ENCODE measurements around the gene DUSP10.

DUSP10 gene

DNA sequence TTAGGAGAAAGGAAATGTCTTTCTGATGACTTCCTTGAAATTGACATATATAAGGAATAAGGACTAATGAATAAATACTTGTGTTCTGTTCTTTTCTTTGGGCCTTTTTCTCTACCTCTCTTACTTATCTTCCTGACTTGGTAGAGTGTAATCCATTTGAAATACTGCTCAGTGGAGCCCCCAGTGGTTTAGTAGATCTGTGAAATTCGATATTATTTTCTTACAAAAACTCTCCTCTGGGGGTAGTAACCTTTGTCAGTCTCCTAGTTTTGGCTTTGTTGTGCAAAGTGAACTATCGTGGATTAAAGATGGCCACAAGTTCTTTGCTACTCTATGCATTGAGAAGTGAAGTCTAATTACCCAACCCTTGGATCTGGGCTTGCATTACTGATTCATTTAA lies 48.8 kb downstream of the DUSP10 start:
- Histone ChIP-seq H3K36me3 (ENCODE audit: control insufficient read depth, insufficient read depth, low read length) (no peaks in the 10 kb centered on the region), H3K4me1 (ENCODE audit: control insufficient read depth, insufficient read depth, low read length) (no peaks in the 10 kb centered on the region), H3K4me3 (ENCODE audit: low read length) (no peak overlapping the region), H3K9ac (ENCODE audit: low read length) (no peak overlapping the region), H3K27me3 (ENCODE audit: control insufficient read depth, insufficient read depth, low read length) (no peaks in the 10 kb centered on the region), H3K9me3 (ENCODE audit: control insufficient read depth, low read length) (no peaks in the 10 kb centered on the region)

DNA sequence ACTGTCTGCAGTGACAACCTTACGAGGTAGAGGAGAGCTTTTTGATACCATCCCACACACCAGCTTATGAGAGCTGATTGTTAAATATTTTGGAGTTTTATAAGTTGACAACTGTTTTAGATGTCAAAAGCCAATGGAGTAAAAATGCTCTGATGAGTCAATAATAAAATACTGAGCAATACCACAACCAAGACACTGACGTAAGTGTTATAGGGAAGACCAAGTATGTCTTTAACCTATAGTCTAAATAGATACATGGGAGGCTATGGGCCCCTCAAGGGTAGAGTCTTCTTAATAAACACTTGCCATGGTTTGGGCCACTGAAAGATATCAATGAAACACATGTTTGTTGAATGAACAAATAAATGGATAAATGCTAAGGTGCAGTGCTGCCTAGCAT lies 49.2 kb downstream of the DUSP10 start:
- H3K36me3 ChIP-seq (ENCODE audit: control insufficient read depth, insufficient read depth, low read length) = no peaks in the 10 kb centered on the region
- H3K4me3 ChIP-seq (ENCODE audit: low read length) = no peak overlapping the region
- H3K27me3 ChIP-seq (ENCODE audit: control insufficient read depth, insufficient read depth, low read length) = no peaks in the 10 kb centered on the region
- H3K9ac ChIP-seq (ENCODE audit: low read length) = no peak overlapping the region
- H3K9me3 ChIP-seq (ENCODE audit: control insufficient read depth, low read length) = no peaks in the 10 kb centered on the region
- H3K4me1 ChIP-seq (ENCODE audit: control insufficient read depth, insufficient read depth, low read length) = no peaks in the 10 kb centered on the region

DNA sequence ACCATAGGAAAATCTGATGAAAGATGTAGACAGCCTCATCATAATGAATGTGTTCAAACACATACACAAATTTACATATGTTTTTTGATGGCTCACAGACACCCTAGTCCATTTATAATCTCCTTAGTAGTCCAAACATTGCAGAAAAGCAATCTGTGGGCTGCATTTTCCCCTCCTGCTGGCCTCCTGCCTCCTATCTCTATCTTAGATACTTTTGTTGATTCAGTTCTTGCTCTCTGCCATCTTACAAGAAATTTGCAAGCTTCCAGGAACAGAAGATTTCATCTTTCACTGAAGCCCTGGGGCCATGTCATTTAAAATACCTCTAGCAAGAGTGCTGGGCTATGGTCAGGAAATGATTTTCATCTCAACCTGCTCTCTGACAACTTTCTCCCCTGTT lies 50.6 kb downstream of the DUSP10 start:
- Histone ChIP-seq H3K4me3 (ENCODE audit: low read length) (no peak overlapping the region), H3K9ac (ENCODE audit: low read length) (no peak overlapping the region), H3K27me3 (ENCODE audit: control insufficient read depth, insufficient read depth, low read length) (no peaks in the 10 kb centered on the region), H3K36me3 (ENCODE audit: control insufficient read depth, insufficient read depth, low read length) (no peaks in the 10 kb centered on the region), H3K4me1 (ENCODE audit: control insufficient read depth, insufficient read depth, low read length) (no peaks in the 10 kb centered on the region), H3K9me3 (ENCODE audit: control insufficient read depth, low read length) (no peaks in the 10 kb centered on the region)

DNA sequence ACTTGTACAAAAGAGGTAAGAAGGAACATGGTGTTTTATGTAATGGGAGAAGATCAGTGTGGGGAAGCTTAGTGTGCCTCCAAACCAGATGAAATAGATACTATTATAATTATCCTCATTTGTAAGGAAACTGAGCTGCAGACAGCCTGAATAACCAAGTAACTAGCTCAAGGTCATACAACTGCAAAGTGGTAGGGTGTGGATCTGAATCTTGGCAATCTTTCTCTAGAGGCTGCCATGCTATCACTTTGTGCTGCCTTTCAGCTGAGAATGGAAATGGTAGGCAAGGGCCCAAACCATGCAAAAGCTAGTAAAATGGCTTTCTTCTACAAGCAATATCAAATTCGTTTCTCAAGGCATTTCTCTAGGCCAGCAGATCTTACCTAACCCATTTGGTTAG lies 51.0 kb downstream of the DUSP10 start:
- no peaks in the 10 kb centered on the region for H3K27me3 ChIP-seq (ENCODE audit: control insufficient read depth, insufficient read depth, low read length)
- H3K9ac ChIP-seq (ENCODE audit: low read length) = no peak overlapping the region
- no peaks in the 10 kb centered on the region for H3K9me3 ChIP-seq (ENCODE audit: control insufficient read depth, low read length)
- H3K4me3 ChIP-seq (ENCODE audit: low read length) = no peak overlapping the region
- no peaks in the 10 kb centered on the region for H3K36me3 ChIP-seq (ENCODE audit: control insufficient read depth, insufficient read depth, low read length)
- H3K4me1 ChIP-seq (ENCODE audit: control insufficient read depth, insufficient read depth, low read length) = no peaks in the 10 kb centered on the region

DNA sequence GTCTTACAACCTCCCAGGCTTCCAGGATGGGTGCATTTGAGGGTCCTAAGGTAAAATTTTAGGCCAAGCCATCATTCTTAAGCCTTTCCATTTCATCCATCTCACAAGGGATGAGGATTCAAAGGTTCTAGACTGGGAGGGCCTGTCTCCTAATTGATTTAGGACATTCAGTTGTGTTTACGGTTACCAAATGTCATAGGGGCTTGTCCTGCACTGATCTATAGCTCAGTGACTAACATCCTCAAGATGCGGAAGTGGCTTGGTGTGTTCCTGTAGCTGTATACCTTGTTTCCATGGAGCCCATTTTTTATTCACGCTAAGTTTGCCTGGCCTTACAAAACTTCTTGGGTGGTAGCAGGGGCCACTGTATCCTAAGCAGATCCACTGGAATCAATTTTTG lies 52.8 kb downstream of the DUSP10 start:
- no peak overlapping the region for H3K4me3 ChIP-seq (ENCODE audit: low read length)
- no peaks in the 10 kb centered on the region for H3K36me3 ChIP-seq (ENCODE audit: control insufficient read depth, insufficient read depth, low read length)
- H3K4me1 ChIP-seq (ENCODE audit: control insufficient read depth, insufficient read depth, low read length) = no peaks in the 10 kb centered on the region
- no peaks in the 10 kb centered on the region for H3K9me3 ChIP-seq (ENCODE audit: control insufficient read depth, low read length)
- H3K9ac ChIP-seq (ENCODE audit: low read length) = no peak overlapping the region
- H3K27me3 ChIP-seq (ENCODE audit: control insufficient read depth, insufficient read depth, low read length) = no peaks in the 10 kb centered on the region

DNA sequence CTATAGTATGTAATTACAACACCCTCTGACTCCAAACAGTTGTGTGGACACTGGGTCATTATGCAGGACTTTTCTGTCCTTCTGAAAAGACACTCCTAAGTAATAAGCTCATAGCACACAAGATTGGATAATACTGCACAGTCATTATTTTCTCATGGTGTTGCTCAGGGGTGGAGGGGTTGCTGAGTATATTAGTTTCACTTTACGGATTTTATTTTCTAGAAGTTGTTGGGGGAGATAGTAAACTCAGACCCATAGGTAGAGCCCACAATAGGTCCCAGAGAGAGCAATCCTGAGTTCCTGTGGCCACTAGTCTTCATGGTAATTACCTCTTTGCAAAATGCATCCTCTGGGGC lies 53.4 kb downstream of the DUSP10 start:
- Histone ChIP-seq H3K9me3 (ENCODE audit: control insufficient read depth, low read length) (no peaks in the 10 kb centered on the region), H3K36me3 (ENCODE audit: control insufficient read depth, insufficient read depth, low read length) (no peaks in the 10 kb centered on the region), H3K4me1 (ENCODE audit: control insufficient read depth, insufficient read depth, low read length) (no peaks in the 10 kb centered on the region), H3K27me3 (ENCODE audit: control insufficient read depth, insufficient read depth, low read length) (no peaks in the 10 kb centered on the region), H3K9ac (ENCODE audit: low read length) (no peak overlapping the region), H3K4me3 (ENCODE audit: low read length) (no peak overlapping the region)

DNA sequence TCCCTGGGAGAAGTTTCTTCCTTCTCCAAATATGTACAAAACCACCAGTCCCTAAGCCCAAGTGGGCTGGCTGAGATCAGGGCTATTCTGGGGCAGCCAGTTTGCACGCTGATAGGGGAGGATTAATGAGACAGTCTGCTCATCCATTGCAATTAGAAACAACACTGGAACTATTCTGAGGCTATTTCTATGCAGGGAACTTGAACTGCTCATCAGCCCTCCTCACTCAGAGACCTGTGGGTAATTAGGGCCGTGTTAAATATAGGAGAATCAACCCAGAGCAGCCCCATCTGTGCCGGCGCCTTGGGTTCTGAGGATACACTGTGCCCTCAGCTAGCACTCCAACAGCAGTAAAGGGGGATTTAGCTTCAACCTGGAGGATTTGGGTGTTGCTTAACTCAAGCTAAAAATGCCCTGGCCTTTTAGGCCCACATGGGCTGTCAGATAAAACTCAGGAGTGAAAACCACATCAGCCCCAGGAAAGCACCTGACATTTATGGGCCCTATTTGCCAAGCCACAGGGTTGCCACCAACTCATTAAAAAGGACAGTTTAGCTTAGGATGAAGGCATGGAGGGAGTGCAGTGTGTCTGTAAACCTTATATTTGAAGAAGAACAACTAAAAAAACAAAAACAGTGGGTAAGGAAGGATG lies 53.9 kb downstream of the DUSP10 start:
- H3K9ac ChIP-seq (ENCODE audit: low read length) = no peak overlapping the region
- H3K4me1 ChIP-seq (ENCODE audit: control insufficient read depth, insufficient read depth, low read length) = peaks cover 4% of the 10 kb centered on the region
- no peaks in the 10 kb centered on the region for H3K27me3 ChIP-seq (ENCODE audit: control insufficient read depth, insufficient read depth, low read length)
- H3K36me3 ChIP-seq (ENCODE audit: control insufficient read depth, insufficient read depth, low read length) = no peaks in the 10 kb centered on the region
- no peaks in the 10 kb centered on the region for H3K9me3 ChIP-seq (ENCODE audit: control insufficient read depth, low read length)
- H3K4me3 ChIP-seq (ENCODE audit: low read length) = no peak overlapping the region

DNA sequence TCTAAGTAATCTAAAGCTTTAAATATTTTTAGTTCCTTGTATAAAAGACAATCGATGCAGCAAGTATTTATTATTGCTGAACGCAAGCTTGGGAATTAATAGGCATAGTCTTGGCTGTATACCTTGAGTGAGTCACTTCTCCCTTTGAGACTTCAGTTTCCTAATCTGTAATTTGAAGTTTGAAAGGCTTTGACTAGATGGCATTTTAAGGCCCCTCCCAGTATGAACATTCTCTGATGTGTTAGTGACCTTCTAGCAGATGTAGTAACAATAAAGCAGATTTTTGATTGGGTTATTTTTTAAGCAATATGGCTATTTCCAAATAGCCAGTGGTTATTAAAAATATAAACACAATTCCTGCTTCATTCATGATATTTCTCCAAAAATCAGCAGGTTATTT lies 58.2 kb downstream of the DUSP10 start:
- no peaks in the 10 kb centered on the region for H3K36me3 ChIP-seq (ENCODE audit: control insufficient read depth, insufficient read depth, low read length)
- no peak overlapping the region for H3K4me3 ChIP-seq (ENCODE audit: low read length)
- H3K27me3 ChIP-seq (ENCODE audit: control insufficient read depth, insufficient read depth, low read length) = no peaks in the 10 kb centered on the region
- H3K9me3 ChIP-seq (ENCODE audit: control insufficient read depth, low read length) = no peaks in the 10 kb centered on the region
- peaks cover 4% of the 10 kb centered on the region for H3K4me1 ChIP-seq (ENCODE audit: control insufficient read depth, insufficient read depth, low read length)
- no peak overlapping the region for H3K9ac ChIP-seq (ENCODE audit: low read length)

DNA sequence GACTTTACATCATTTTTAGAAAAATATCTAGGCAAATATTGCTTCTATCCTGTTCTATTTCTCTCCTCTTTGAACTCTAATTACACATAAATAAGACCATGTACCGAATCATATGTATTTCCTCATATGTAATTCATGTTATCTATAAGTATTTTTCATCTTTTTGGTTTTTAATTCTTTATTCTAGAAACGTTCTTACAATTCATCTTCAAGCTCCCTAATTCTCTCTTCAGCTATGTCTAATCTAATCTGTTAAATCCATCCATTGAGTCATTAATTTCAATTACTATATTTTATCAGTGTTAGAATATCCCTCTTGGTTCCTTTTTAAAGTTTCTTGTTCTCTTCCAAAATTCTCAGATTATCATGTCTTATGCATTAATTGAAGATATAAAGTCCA lies 61.8 kb downstream of the DUSP10 start:
- Histone ChIP-seq H3K9ac (ENCODE audit: low read length) (no peak overlapping the region), H3K4me1 (ENCODE audit: control insufficient read depth, insufficient read depth, low read length) (peaks cover 10% of the 10 kb centered on the region), H3K4me3 (ENCODE audit: low read length) (no peak overlapping the region), H3K36me3 (ENCODE audit: control insufficient read depth, insufficient read depth, low read length) (no peaks in the 10 kb centered on the region), H3K9me3 (ENCODE audit: control insufficient read depth, low read length) (no peaks in the 10 kb centered on the region), H3K27me3 (ENCODE audit: control insufficient read depth, insufficient read depth, low read length) (no peaks in the 10 kb centered on the region)

DNA sequence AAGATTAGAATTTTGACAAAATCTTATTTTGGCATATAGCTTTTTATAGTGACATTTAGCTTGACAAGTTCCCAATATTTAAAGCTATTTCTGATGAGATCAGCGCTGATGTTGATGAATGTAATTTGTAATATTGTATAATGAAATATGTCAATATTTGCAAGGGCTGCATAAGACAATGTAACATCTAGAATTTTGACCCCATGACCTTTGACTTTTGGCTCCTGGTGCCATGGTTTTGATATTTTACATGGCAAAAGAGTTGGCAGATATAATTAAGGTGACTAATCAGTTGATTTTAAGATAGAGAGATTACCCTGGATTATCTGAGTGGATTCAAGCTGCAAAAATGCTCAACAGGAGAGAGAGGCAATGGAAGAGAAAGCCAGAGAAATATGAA lies 63.9 kb downstream of the DUSP10 start:
- Histone ChIP-seq H3K36me3 (ENCODE audit: control insufficient read depth, insufficient read depth, low read length) (no peaks in the 10 kb centered on the region), H3K9me3 (ENCODE audit: control insufficient read depth, low read length) (no peaks in the 10 kb centered on the region), H3K9ac (ENCODE audit: low read length) (no peak overlapping the region), H3K4me3 (ENCODE audit: low read length) (no peak overlapping the region), H3K4me1 (ENCODE audit: control insufficient read depth, insufficient read depth, low read length) (peaks cover 6% of the 10 kb centered on the region), H3K27me3 (ENCODE audit: control insufficient read depth, insufficient read depth, low read length) (no peaks in the 10 kb centered on the region)

DNA sequence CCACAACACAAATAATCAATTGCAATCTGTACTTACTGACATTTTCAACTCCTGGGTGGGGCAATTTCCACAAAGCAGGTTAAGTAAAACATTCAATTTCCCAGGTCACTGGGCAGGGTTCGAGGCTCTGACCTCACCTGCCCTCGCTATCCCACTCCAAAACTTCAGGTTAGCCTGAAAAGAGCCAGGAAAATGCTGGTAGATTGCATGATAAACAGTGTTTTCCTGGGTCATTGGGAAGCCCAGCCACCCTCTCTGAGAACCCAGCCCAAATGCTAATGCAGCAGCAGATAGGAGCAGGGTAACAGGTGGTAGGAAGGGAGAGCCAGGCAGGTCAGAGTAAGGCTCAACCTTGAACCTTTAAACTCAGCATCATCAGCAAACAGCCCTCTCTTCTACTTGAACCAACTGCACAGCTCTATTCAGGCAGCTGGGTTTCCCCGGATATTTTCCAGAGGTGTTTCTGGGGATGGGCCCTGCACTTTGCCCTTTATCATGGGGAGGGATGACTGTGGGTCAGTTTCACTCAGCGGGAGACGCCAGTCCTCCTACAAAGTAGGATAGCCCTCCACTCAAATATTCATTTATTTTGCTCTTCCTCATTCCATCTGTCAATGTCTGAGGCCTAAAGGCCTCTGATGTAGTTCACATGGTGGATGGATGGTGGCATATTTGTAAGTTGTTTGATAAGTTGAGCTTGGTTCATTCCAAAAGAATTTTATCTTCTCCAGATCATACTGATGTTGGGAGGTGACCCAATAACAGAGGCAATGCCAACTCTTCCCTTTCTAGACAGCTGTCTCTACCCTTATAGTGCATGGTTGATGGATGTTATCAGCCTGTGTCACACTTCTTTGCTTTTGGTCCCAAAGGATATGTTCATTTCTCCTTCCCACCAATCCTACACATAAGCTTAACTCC lies 65.7 kb downstream of the DUSP10 start:
- H3K4me3 ChIP-seq (ENCODE audit: low read length) = no peak overlapping the region
- H3K9me3 ChIP-seq (ENCODE audit: control insufficient read depth, low read length) = no peaks in the 10 kb centered on the region
- H3K36me3 ChIP-seq (ENCODE audit: control insufficient read depth, insufficient read depth, low read length) = no peaks in the 10 kb centered on the region
- no peak overlapping the region for H3K9ac ChIP-seq (ENCODE audit: low read length)
- H3K4me1 ChIP-seq (ENCODE audit: control insufficient read depth, insufficient read depth, low read length) = peaks cover 6% of the 10 kb centered on the region
- no peaks in the 10 kb centered on the region for H3K27me3 ChIP-seq (ENCODE audit: control insufficient read depth, insufficient read depth, low read length)

DNA sequence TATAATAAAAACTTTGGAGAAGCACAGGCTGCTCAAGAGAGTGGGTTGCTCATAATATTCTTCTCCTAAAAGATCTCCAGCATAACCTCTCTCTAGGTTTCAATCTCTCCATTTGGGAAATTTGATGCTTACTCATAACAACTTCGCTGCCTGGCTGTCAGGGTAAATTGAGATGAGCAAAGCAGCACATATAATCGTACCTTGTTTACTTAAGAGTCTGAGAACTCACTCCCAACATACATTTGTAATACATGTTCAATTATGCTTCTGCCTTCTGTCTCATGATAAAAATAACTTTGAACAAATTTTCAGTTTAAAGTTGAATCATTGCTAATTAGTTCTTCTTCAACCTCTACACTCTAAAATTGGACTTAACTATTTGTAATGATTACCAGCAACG lies 68.9 kb downstream of the DUSP10 start:
- H3K27me3 ChIP-seq (ENCODE audit: control insufficient read depth, insufficient read depth, low read length) = no peaks in the 10 kb centered on the region
- H3K4me3 ChIP-seq (ENCODE audit: low read length) = no peak overlapping the region
- no peaks in the 10 kb centered on the region for H3K36me3 ChIP-seq (ENCODE audit: control insufficient read depth, insufficient read depth, low read length)
- H3K9ac ChIP-seq (ENCODE audit: low read length) = no peak overlapping the region
- H3K4me1 ChIP-seq (ENCODE audit: control insufficient read depth, insufficient read depth, low read length) = peaks cover 6% of the 10 kb centered on the region
- H3K9me3 ChIP-seq (ENCODE audit: control insufficient read depth, low read length) = no peaks in the 10 kb centered on the region

Measured in mucosa of stomach (tissue), 1 donor.